DOHH2 (cell line): ENCODE measurements around the gene DPH5.

Experiments
- EZH2phosphoT487 ChIP-seq: fragments of 200-600 bp; sonication (generic); IDR thresholded peaks from 2 replicates; pipeline ENCODE4 v1.6.1; 2017; ENCODE audit warnings: borderline replicate concordance, mild to moderate bottlenecking, antibody characterized with exemption, low read length, moderate library complexity, mixed read lengths
- TF ChIP-seq, protein P1 (sequence below): fragments of 200-600 bp; sonication (generic); IDR thresholded peaks from one replicate; pipeline ENCODE4 v1.5.1; 2014; ENCODE audit warnings: antibody characterized with exemption, mild to moderate bottlenecking, low read depth, low read length; ENCODE audit not compliant: poor library complexity, severe bottlenecking

DNA sequence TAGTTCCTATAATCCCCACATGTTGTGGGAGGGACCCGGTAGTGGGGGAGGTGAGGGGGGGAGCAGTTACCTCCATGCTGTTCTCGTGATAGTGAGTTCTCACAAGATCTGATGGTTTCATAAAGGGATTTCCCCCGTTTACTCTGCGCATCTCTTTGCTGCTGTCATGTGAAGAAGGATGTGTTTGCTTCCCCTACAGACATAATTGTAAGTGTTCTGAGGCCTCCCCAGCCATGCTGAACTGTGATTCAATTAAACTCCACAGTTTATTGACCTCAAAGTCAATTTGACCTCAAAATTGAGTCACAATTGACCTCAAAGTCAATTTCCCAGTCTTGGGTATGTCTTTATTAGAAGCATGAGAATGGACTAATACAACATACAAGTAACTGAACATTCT is 19.7 kb downstream of the DPH5 start:
- TF ChIP-seq, protein P1, sequence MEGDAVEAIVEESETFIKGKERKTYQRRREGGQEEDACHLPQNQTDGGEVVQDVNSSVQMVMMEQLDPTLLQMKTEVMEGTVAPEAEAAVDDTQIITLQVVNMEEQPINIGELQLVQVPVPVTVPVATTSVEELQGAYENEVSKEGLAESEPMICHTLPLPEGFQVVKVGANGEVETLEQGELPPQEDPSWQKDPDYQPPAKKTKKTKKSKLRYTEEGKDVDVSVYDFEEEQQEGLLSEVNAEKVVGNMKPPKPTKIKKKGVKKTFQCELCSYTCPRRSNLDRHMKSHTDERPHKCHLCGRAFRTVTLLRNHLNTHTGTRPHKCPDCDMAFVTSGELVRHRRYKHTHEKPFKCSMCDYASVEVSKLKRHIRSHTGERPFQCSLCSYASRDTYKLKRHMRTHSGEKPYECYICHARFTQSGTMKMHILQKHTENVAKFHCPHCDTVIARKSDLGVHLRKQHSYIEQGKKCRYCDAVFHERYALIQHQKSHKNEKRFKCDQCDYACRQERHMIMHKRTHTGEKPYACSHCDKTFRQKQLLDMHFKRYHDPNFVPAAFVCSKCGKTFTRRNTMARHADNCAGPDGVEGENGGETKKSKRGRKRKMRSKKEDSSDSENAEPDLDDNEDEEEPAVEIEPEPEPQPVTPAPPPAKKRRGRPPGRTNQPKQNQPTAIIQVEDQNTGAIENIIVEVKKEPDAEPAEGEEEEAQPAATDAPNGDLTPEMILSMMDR = no peak
- TF ChIP-seq EZH2phosphoT487 = no peak
